ENCODE results near the gene CADM1.

DNA sequence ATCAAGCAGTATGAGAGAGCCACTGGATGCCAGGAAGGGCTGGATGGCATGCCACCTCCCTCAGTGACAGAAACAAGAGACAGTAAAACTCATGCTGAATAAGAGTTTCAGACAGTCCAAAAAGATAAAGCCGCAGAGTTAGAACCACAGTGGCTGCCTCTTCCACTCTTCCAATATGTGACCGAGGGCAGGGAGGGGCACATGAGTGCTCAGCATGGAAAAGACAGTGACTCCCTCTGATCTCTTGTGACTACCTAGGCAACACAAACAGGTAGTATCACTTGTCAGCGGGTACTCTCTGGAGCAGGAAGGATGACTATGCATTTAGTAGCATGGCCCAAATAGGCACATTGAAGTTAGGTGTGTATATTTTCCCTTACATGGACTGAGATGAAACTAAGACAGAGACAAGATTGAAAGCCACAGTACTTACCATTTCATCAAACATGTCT, 295.4 kb downstream of the CADM1 start:
- TF ChIP-seq, protein P1, sequence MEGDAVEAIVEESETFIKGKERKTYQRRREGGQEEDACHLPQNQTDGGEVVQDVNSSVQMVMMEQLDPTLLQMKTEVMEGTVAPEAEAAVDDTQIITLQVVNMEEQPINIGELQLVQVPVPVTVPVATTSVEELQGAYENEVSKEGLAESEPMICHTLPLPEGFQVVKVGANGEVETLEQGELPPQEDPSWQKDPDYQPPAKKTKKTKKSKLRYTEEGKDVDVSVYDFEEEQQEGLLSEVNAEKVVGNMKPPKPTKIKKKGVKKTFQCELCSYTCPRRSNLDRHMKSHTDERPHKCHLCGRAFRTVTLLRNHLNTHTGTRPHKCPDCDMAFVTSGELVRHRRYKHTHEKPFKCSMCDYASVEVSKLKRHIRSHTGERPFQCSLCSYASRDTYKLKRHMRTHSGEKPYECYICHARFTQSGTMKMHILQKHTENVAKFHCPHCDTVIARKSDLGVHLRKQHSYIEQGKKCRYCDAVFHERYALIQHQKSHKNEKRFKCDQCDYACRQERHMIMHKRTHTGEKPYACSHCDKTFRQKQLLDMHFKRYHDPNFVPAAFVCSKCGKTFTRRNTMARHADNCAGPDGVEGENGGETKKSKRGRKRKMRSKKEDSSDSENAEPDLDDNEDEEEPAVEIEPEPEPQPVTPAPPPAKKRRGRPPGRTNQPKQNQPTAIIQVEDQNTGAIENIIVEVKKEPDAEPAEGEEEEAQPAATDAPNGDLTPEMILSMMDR (IDR thresholded peaks at IDR 0.05) = no peak
- TF ChIP-seq POLR2A (IDR thresholded peaks at IDR 0.05) = no peak

All from right lobe of liver (tissue), 4 donors.